Measurements from ENCODE around the gene PSMD9.

Gene PSMD9

DNA sequence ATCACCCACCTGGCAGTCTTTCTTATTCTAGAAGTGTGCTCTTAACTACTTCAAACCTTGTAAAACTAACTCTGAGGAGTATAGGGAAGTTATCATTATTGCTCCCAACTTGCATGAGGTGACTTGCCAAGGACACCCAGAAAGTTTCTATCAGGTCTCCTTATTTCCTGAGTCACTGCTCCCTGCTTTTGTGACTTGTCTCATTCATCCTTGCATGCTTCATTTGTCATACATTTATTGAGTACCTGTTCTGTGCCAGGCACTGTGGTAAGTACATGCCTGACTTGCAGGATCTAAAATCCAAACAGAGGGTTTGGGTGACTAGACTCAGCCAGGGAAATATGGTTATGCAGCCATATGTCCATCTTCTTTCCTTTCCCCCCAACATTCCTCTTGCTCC lies 55.3 kb downstream of the PSMD9 start:
- H3K36me3 ChIP-seq (replicated peaks; ENCODE audit: insufficient read depth, low read length): no peaks in the 10 kb centered on the region
- H3F3A ChIP-seq (ENCODE audit: insufficient read depth, low read length): no peaks in the 10 kb centered on the region
- H2AFZ ChIP-seq (ENCODE audit: low read length): no peak overlapping the region
- no peak overlapping the region for H3K27ac ChIP-seq (ENCODE audit: low read length)
- no peaks in the 10 kb centered on the region for H3K9me3 ChIP-seq (replicated peaks; ENCODE audit: insufficient read depth, low read length)
- no peaks in the 10 kb centered on the region for H3K79me2 ChIP-seq (ENCODE audit: low read length)
- no peak overlapping the region for H3K4me3 ChIP-seq (ENCODE audit: low read length)
- no peaks in the 10 kb centered on the region for H4K20me1 ChIP-seq (ENCODE audit: insufficient read depth, low read length)
- no peak overlapping the region for H3K4me2 ChIP-seq (ENCODE audit: low read depth, low read length)
- no peaks in the 10 kb centered on the region for H3K4me1 ChIP-seq (ENCODE audit: low read length)
- no peak for DNase-seq
- H3K9me2 ChIP-seq (replicated peaks; ENCODE audit: insufficient read depth, low read length): no peaks in the 10 kb centered on the region
- TF ChIP-seq EZH2phosphoT487 (IDR thresholded peaks at IDR 0.05; ENCODE audit: low read length) (no peak), EZH2 (optimal IDR thresholded peaks at IDR 0.05; ENCODE audit: low read depth, low read length) (no peak)
- TF ChIP-seq, protein P1, sequence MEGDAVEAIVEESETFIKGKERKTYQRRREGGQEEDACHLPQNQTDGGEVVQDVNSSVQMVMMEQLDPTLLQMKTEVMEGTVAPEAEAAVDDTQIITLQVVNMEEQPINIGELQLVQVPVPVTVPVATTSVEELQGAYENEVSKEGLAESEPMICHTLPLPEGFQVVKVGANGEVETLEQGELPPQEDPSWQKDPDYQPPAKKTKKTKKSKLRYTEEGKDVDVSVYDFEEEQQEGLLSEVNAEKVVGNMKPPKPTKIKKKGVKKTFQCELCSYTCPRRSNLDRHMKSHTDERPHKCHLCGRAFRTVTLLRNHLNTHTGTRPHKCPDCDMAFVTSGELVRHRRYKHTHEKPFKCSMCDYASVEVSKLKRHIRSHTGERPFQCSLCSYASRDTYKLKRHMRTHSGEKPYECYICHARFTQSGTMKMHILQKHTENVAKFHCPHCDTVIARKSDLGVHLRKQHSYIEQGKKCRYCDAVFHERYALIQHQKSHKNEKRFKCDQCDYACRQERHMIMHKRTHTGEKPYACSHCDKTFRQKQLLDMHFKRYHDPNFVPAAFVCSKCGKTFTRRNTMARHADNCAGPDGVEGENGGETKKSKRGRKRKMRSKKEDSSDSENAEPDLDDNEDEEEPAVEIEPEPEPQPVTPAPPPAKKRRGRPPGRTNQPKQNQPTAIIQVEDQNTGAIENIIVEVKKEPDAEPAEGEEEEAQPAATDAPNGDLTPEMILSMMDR (IDR thresholded peaks at IDR 0.05; ENCODE audit: low read length): no peak
- no peak overlapping the region for H3K9ac ChIP-seq (ENCODE audit: low read length)
- no peaks in the 10 kb centered on the region for H3K27me3 ChIP-seq (replicated peaks; ENCODE audit: insufficient read depth, low read length)

DNA sequence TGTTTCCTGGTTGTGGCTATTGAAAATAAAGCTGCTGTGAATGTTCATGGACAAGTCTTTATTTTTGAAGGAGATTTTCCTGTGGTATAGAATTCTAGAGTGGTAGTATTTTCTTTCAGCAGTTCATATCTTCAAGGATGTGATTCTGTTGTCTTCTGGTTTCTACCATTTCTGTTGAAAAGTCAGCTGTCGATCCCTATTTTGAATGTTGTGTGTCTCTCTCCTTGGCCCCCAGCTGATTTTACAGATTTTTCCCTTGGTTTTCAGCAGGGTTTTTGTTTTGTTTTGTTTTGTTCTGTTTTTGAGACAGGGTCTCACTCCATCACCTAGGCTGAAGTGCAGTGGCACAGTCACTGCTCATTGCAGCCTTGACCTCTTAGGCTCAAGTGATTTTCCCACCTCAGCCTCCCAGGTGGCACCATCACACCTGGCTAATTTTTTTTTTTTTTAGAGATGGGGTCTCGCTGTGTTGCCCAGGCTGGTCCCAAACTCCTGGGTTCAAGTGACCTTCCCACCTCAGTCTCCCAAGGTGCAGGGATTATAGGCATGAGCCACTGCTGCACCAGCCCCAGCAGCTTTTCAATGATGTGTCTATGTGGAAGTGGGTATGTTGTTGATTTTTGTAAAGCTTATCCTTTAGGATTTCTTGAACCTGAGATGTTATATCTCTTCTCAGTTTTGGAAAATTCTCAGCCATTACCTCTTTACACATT lies 57.9 kb downstream of the PSMD9 start:
- Histone ChIP-seq H3K27me3 (replicated peaks; ENCODE audit: insufficient read depth, low read length) (no peaks in the 10 kb centered on the region), H3K36me3 (replicated peaks; ENCODE audit: insufficient read depth, low read length) (no peaks in the 10 kb centered on the region), H3K4me3 (ENCODE audit: low read length) (no peak overlapping the region), H2AFZ (ENCODE audit: low read length) (no peak overlapping the region), H3K27ac (ENCODE audit: low read length) (no peak overlapping the region), H3K9me2 (replicated peaks; ENCODE audit: insufficient read depth, low read length) (no peaks in the 10 kb centered on the region), H3K9me3 (replicated peaks; ENCODE audit: insufficient read depth, low read length) (no peaks in the 10 kb centered on the region), H3F3A (ENCODE audit: insufficient read depth, low read length) (no peaks in the 10 kb centered on the region), H4K20me1 (ENCODE audit: insufficient read depth, low read length) (no peaks in the 10 kb centered on the region), H3K79me2 (ENCODE audit: low read length) (no peaks in the 10 kb centered on the region), H3K4me2 (ENCODE audit: low read depth, low read length) (no peak overlapping the region), H3K4me1 (ENCODE audit: low read length) (no peaks in the 10 kb centered on the region), H3K9ac (ENCODE audit: low read length) (no peak overlapping the region)
- TF ChIP-seq, protein P1 (IDR thresholded peaks at IDR 0.05; ENCODE audit: low read length): no peak
- TF ChIP-seq EZH2 (optimal IDR thresholded peaks at IDR 0.05; ENCODE audit: low read depth, low read length) (no peak), EZH2phosphoT487 (IDR thresholded peaks at IDR 0.05; ENCODE audit: low read length) (no peak)
- no peak for DNase-seq

DNA sequence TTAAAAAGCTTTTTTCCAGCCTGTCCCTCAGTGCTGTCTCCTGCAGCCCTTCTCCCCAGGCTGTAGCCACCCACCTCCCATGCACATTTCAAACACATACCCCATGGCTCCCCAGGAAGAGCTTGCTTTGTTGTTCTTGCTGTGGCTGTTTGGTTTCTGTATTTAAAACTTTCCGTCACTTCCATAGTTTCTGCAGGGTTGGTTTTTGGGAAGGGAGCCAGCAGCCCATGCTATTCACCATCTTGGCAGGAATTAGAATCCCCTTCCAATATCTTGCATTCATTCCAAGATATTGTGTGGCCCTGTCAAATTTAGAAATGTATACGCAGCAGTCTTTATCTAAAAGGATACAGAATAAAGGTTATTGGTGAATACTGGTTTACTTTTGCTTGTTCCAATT lies 59.4 kb downstream of the PSMD9 start:
- Histone ChIP-seq H3K4me1 (ENCODE audit: low read length) (no peaks in the 10 kb centered on the region), H3K9me2 (replicated peaks; ENCODE audit: insufficient read depth, low read length) (no peaks in the 10 kb centered on the region), H2AFZ (ENCODE audit: low read length) (no peak overlapping the region), H4K20me1 (ENCODE audit: insufficient read depth, low read length) (no peaks in the 10 kb centered on the region), H3K4me3 (ENCODE audit: low read length) (no peak overlapping the region), H3F3A (ENCODE audit: insufficient read depth, low read length) (no peaks in the 10 kb centered on the region), H3K27ac (ENCODE audit: low read length) (no peak overlapping the region), H3K9ac (ENCODE audit: low read length) (no peak overlapping the region), H3K36me3 (replicated peaks; ENCODE audit: insufficient read depth, low read length) (no peaks in the 10 kb centered on the region), H3K27me3 (replicated peaks; ENCODE audit: insufficient read depth, low read length) (no peaks in the 10 kb centered on the region), H3K9me3 (replicated peaks; ENCODE audit: insufficient read depth, low read length) (no peaks in the 10 kb centered on the region), H3K79me2 (ENCODE audit: low read length) (no peaks in the 10 kb centered on the region), H3K4me2 (ENCODE audit: low read depth, low read length) (no peak overlapping the region)
- no peak for DNase-seq
- TF ChIP-seq, protein P1 (IDR thresholded peaks at IDR 0.05; ENCODE audit: low read length): no peak
- no peak for TF ChIP-seq EZH2 (optimal IDR thresholded peaks at IDR 0.05; ENCODE audit: low read depth, low read length)
- no peak for TF ChIP-seq EZH2phosphoT487 (IDR thresholded peaks at IDR 0.05; ENCODE audit: low read length)
